IPS-15b (cell line): ENCODE data around the gene INPP4B.

Experiments
- H3K27me3 ChIP-seq: one replicate; pipeline ENCODE4 v1.6.1; 2013; ENCODE audit warnings: low read length; ENCODE audit not compliant: control insufficient read depth, insufficient read depth
- H3K36me3 ChIP-seq: one replicate; pipeline ENCODE4 v1.6.1; 2013; ENCODE audit warnings: low read length; ENCODE audit not compliant: control insufficient read depth, insufficient read depth
- H3K4me1 ChIP-seq: one replicate; pipeline ENCODE4 v1.6.1; 2013; ENCODE audit warnings: mild to moderate bottlenecking, low read length; ENCODE audit not compliant: control insufficient read depth, insufficient read depth
- H3K4me3 ChIP-seq: one replicate; pipeline ENCODE4 v1.5.1; 2013; ENCODE audit warnings: low read depth, low read length
- H3K9ac ChIP-seq: one replicate; pipeline ENCODE4 v1.6.1; 2013; ENCODE audit warnings: low read depth, mild to moderate bottlenecking, low read length
- H3K9me3 ChIP-seq: one replicate; pipeline ENCODE4 v1.6.1; 2013; ENCODE audit warnings: mild to moderate bottlenecking, low read length; ENCODE audit not compliant: control insufficient read depth, insufficient read depth

INPP4B gene

GRCh38 chr4:142356118-142356759, 489.9 kb downstream of the INPP4B start:
- Histone ChIP-seq H3K27me3 (no peaks in the 10 kb centered on the region), H3K36me3 (no peaks in the 10 kb centered on the region), H3K4me3 (no peak overlapping the region), H3K9me3 (no peaks in the 10 kb centered on the region), H3K4me1 (no peaks in the 10 kb centered on the region), H3K9ac (no peak overlapping the region)

GRCh38 chr4:142355421-142355930, 490.6 kb downstream of the INPP4B start:
- no peaks in the 10 kb centered on the region for H3K4me1 ChIP-seq

GRCh38 chr4:142354794-142355420, 491.2 kb downstream of the INPP4B start:
- Histone ChIP-seq H3K4me1 (no peaks in the 10 kb centered on the region), H3K9me3 (no peaks in the 10 kb centered on the region), H3K4me3 (no peak overlapping the region), H3K27me3 (no peaks in the 10 kb centered on the region), H3K36me3 (no peaks in the 10 kb centered on the region), H3K9ac (no peak overlapping the region)

More at GRCh38 chr4:142355421-142355930, 490.6 kb downstream of the INPP4B start:
- Histone ChIP-seq H3K9me3 (no peaks in the 10 kb centered on the region), H3K4me3 (no peak overlapping the region), H3K9ac (no peak overlapping the region), H3K27me3 (no peaks in the 10 kb centered on the region), H3K36me3 (no peaks in the 10 kb centered on the region)

- H3K27me3 ChIP-seq: no peaks in the 10 kb centered on the region
- no peaks in the 10 kb centered on the region for H3K9me3 ChIP-seq
- no peaks in the 10 kb centered on the region for H3K36me3 ChIP-seq
- H3K4me1 ChIP-seq: no peaks in the 10 kb centered on the region
- H3K9ac ChIP-seq: no peak overlapping the region
- H3K4me3 ChIP-seq: no peak overlapping the region
Observed at GRCh38 chr4:142354041-142354440, 492.1 kb downstream of the INPP4B start.

- Histone ChIP-seq H3K9me3 (no peaks in the 10 kb centered on the region), H3K9ac (no peak overlapping the region), H3K27me3 (no peaks in the 10 kb centered on the region), H3K36me3 (no peaks in the 10 kb centered on the region), H3K4me3 (no peak overlapping the region), H3K4me1 (no peaks in the 10 kb centered on the region)
Observed at GRCh38 chr4:142353149-142353738, 492.9 kb downstream of the INPP4B start.

GRCh38 chr4:142352712-142353111, 493.4 kb downstream of the INPP4B start:
- H3K4me3 ChIP-seq: no peak overlapping the region
- H3K36me3 ChIP-seq: no peaks in the 10 kb centered on the region
- H3K27me3 ChIP-seq: no peaks in the 10 kb centered on the region
- H3K9ac ChIP-seq: no peak overlapping the region
- H3K4me1 ChIP-seq: no peaks in the 10 kb centered on the region
- no peaks in the 10 kb centered on the region for H3K9me3 ChIP-seq

GRCh38 chr4:142351958-142352357, 494.1 kb downstream of the INPP4B start:
- Histone ChIP-seq H3K36me3 (no peaks in the 10 kb centered on the region), H3K27me3 (no peaks in the 10 kb centered on the region), H3K9me3 (no peaks in the 10 kb centered on the region), H3K4me1 (no peaks in the 10 kb centered on the region), H3K4me3 (no peak overlapping the region), H3K9ac (no peak overlapping the region)

GRCh38 chr4:142350871-142351270, 495.2 kb downstream of the INPP4B start:
- Histone ChIP-seq H3K36me3 (no peaks in the 10 kb centered on the region), H3K27me3 (no peaks in the 10 kb centered on the region), H3K9me3 (no peaks in the 10 kb centered on the region), H3K4me1 (no peaks in the 10 kb centered on the region), H3K9ac (no peak overlapping the region), H3K4me3 (no peak overlapping the region)

GRCh38 chr4:142348613-142349021, 497.5 kb downstream of the INPP4B start:
- no peaks in the 10 kb centered on the region for H3K27me3 ChIP-seq
- H3K9ac ChIP-seq: no peak overlapping the region
- H3K9me3 ChIP-seq: no peaks in the 10 kb centered on the region
- no peak overlapping the region for H3K4me3 ChIP-seq
- H3K36me3 ChIP-seq: no peaks in the 10 kb centered on the region
- H3K4me1 ChIP-seq: no peaks in the 10 kb centered on the region

- Histone ChIP-seq H3K9ac (no peak overlapping the region), H3K27me3 (no peaks in the 10 kb centered on the region), H3K36me3 (no peaks in the 10 kb centered on the region), H3K9me3 (no peaks in the 10 kb centered on the region), H3K4me1 (no peaks in the 10 kb centered on the region), H3K4me3 (no peak overlapping the region)
Observed at GRCh38 chr4:142347241-142347640, 498.9 kb downstream of the INPP4B start.

- H3K9ac ChIP-seq: no peak overlapping the region
- H3K27me3 ChIP-seq: no peaks in the 10 kb centered on the region
- peaks cover 3% of the 10 kb centered on the region for H3K9me3 ChIP-seq
- no peak overlapping the region for H3K4me3 ChIP-seq
- H3K36me3 ChIP-seq: no peaks in the 10 kb centered on the region
- no peaks in the 10 kb centered on the region for H3K4me1 ChIP-seq
Observed at GRCh38 chr4:142345924-142346323, 500.2 kb downstream of the INPP4B start.

- no peaks in the 10 kb centered on the region for H3K27me3 ChIP-seq
- no peak overlapping the region for H3K9ac ChIP-seq
- H3K36me3 ChIP-seq: no peaks in the 10 kb centered on the region
- no peaks in the 10 kb centered on the region for H3K4me1 ChIP-seq
- peaks cover 3% of the 10 kb centered on the region for H3K9me3 ChIP-seq
- H3K4me3 ChIP-seq: no peak overlapping the region
Observed at GRCh38 chr4:142341268-142341667, 504.8 kb downstream of the INPP4B start.
